CD4-positive, alpha-beta T cell (primary cell): ENCODE data around the gene TUFM. TPM values are rescaled to one million over a fixed set of nuclear protein-coding genes. Genes with fewer than 3 reads are reported as not detected.

Source experiments
- ATAC-seq: fragments of 200-7000 bp; cut with Tn5 transposase; one replicate; pipeline ENCODE4 v1.10.0; 2022; ENCODE audit warnings: mild to moderate bottlenecking; ENCODE audit not compliant: poor library complexity
- CTCF ChIA-PET: fragments of 350-600 bp; sonication (Branson Sonifier 250); formaldehyde crosslinking; loops from one replicate; lab custom pipeline; 2021; ENCODE audit warnings: antibody characterized with exemption, inconsistent platforms; lab: Charles Lee
- POLR2A ChIA-PET: fragments of 350-600 bp; sonication (Branson Sonifier 250); formaldehyde crosslinking; loops from one replicate; lab custom pipeline; 2021; ENCODE audit warnings: antibody characterized with exemption, inconsistent platforms; lab: Charles Lee
- DNase-seq, 14 experiments: peaks; one replicate each; pipeline ENCODE4 v3.0.0-alpha.2; 2013 to 2020; ENCODE audit warnings: mixed read lengths in 2 of 14
- H3K27ac ChIP-seq, 2 donors: one replicate each; pipeline versions ENCODE4 v1.5.1 to v1.7.0; 2013; ENCODE audit warnings: low read length in 2 of 2, low read depth in 1 of 2, mild to moderate bottlenecking in 1 of 2
- H3K27me3 ChIP-seq, 2 experiments: 1 replicate in 1 of 2; 2 replicates in 1 of 2; pipeline versions ENCODE4 v1.6.1 to v1.7.0; 2013; ENCODE audit warnings: low read length in 2 of 2, control low read depth in 1 of 2, mild to moderate bottlenecking in 1 of 2, moderate library complexity in 1 of 2; ENCODE audit not compliant: insufficient read depth in 2 of 2, control insufficient read depth in 1 of 2
- H3K36me3 ChIP-seq: one replicate; pipeline ENCODE4 v1.6.1; 2013; ENCODE audit warnings: low read length, control low read depth; ENCODE audit not compliant: insufficient read depth
- H3K4me1 ChIP-seq: one replicate; pipeline ENCODE4 v1.6.1; 2013; ENCODE audit warnings: low read length, control low read depth; ENCODE audit not compliant: insufficient read depth
- H3K4me3 ChIP-seq: one replicate; pipeline ENCODE4 v1.5.1; 2013; ENCODE audit warnings: mild to moderate bottlenecking, low read length, moderate library complexity
- H3K9me3 ChIP-seq, 2 experiments: 1 replicate in 1 of 2; 2 replicates in 1 of 2; pipeline versions ENCODE4 v1.6.1 to v1.7.0; 2013; ENCODE audit warnings: low read length in 2 of 2, mild to moderate bottlenecking in 2 of 2, control low read depth in 1 of 2, moderate library complexity in 1 of 2; ENCODE audit not compliant: control insufficient read depth in 1 of 2, insufficient read depth in 1 of 2
- H3K27ac Mint-ChIP-seq: one replicate; pipeline ENCODE4 v1.8.0; 2020; ENCODE audit warnings: mixed read lengths
- H3K27me3 Mint-ChIP-seq: one replicate; pipeline ENCODE4 v1.8.0; 2021; ENCODE audit warnings: mixed read lengths
- H3K36me3 Mint-ChIP-seq: one replicate; pipeline ENCODE4 v1.8.0; 2021; ENCODE audit warnings: low read depth, mixed read lengths
- H3K4me1 Mint-ChIP-seq: one replicate; pipeline ENCODE4 v1.8.0; 2021; ENCODE audit warnings: low read depth, mixed read lengths
- H3K4me3 Mint-ChIP-seq: one replicate; pipeline ENCODE4 v1.8.0; 2020; ENCODE audit warnings: mild to moderate bottlenecking, mixed read lengths
- H3K9me3 Mint-ChIP-seq: one replicate; pipeline ENCODE4 v1.8.0; 2020; ENCODE audit warnings: mixed read lengths
- intact Hi-C, 2 experiments: fragments of 100-400 bp; cut with DNase I in 1 of 2; cut with micrococcal nuclease in 1 of 2; formaldehyde crosslinking; loops; one replicate each; pipeline versions ENCODE4 v1.15.1 to v1.9.0; 2023 to 2025; cut with DNase I, micrococcal nuclease
- total RNA-seq, 174 experiments: library from RNA in 2 of 174; stranded (reverse) in 2 of 174; gene quantifications; one replicate each; pipeline ENCODE4 v1.2.3 and lab custom pipeline; 2021 to 2026
- TF ChIP-seq, protein P1 (sequence below): fragments of 200-600 bp; IDR thresholded peaks from one replicate; pipeline ENCODE4 v1.8.0; 2022; ENCODE audit warnings: antibody characterized with exemption, mild to moderate bottlenecking

The TUFM gene
- total RNA-seq, 2 experiments from 2014 or later: 102 to 103 TPM

DNA sequence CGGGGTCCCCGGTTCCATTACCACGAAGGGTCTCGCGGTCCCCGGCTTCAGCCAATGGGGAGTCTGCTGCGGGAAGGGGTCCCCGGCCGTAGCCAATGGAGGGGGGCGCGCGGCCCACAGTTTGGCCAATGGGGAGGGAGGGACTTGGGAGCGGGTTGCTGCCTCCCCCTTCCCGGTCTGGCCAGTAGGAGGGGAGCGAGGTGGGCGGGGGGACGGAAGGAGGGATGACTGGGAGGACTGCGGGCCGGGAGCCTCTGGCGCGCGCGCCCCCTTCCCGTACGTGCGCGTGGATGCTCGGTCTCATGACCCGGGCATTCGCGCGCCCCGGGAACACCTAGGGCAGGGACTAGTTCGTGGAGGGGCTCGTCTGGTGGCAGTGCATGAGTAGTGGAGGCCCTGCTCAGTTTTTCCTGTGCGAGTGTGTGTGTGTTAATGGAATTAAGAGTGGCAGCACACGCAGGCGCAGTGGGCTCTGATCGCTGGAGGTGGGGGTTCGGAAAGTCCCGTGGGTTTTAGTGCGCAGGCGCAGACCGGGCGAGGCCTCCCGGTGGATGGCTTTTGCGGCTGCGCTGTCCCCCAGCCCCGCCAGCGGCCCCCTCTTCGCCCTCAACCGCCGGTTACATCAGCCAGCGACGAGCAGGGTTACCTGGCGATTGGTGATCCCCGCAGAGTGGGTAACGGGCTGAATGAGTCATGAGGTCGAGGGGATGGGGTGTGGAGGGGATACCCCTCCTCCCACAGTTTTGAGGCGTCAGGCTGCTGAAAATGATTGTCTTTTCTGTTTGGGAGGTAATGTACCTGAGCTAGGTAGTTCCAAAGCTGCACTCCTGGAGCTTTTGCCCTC is 22.1 kb downstream of the TUFM start:
- intact Hi-C loops: loop anchor here (1.0 to 10.0 kb wide), 5 partner anchors 22 to 1171 kb away; partner anchors contain the start of genes TUFM (in 2 of the 2), HIRIP3 (in 1 of the 2), INO80E (in 1 of the 2) and RABEP2 (in 1 of the 2)
- Histone ChIP-seq H3K4me1 (peaks cover 31% of the 10 kb centered on the region), H3K27ac (peak overlapping the region; percentile 95 to 98), H3K36me3 (peaks cover 45% of the 10 kb centered on the region), H3K9me3 (no peaks in the 10 kb centered on the region), H3K4me3 (peak overlapping the region; percentile 90), H3K27me3 (no peaks in the 10 kb centered on the region)
- TF ChIP-seq, protein P1, sequence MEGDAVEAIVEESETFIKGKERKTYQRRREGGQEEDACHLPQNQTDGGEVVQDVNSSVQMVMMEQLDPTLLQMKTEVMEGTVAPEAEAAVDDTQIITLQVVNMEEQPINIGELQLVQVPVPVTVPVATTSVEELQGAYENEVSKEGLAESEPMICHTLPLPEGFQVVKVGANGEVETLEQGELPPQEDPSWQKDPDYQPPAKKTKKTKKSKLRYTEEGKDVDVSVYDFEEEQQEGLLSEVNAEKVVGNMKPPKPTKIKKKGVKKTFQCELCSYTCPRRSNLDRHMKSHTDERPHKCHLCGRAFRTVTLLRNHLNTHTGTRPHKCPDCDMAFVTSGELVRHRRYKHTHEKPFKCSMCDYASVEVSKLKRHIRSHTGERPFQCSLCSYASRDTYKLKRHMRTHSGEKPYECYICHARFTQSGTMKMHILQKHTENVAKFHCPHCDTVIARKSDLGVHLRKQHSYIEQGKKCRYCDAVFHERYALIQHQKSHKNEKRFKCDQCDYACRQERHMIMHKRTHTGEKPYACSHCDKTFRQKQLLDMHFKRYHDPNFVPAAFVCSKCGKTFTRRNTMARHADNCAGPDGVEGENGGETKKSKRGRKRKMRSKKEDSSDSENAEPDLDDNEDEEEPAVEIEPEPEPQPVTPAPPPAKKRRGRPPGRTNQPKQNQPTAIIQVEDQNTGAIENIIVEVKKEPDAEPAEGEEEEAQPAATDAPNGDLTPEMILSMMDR: peak; percentile 13
- H3K4me1 Mint-ChIP-seq: peaks cover 50% of the 10 kb centered on the region
- H3K27me3 Mint-ChIP-seq: no peaks in the 10 kb centered on the region
- DNase-seq: peak; percentile 88 to 98 (median 94)
- H3K27ac Mint-ChIP-seq: peak overlapping the region; percentile 99
- CTCF ChIA-PET: interaction anchor here (0.6 kb wide), 1 partner anchor 39 kb away, joined by 3 read pairs; no protein-coding TSS in a partner anchor
- H3K4me3 Mint-ChIP-seq: peak overlapping the region; percentile 100
- peaks cover 59% of the 10 kb centered on the region for H3K36me3 Mint-ChIP-seq
- ATAC-seq: peak; percentile 60
- H3K9me3 Mint-ChIP-seq: no peaks in the 10 kb centered on the region
- POLR2A ChIA-PET: interaction anchor here (0.6 to 4.4 kb wide), 10 partner anchors 8 to 332 kb away, joined by 3 to 85 read pairs (median 6); partner anchors contain the start of genes CLN3, LAT, NFATC2IP and RABEP2

DNA sequence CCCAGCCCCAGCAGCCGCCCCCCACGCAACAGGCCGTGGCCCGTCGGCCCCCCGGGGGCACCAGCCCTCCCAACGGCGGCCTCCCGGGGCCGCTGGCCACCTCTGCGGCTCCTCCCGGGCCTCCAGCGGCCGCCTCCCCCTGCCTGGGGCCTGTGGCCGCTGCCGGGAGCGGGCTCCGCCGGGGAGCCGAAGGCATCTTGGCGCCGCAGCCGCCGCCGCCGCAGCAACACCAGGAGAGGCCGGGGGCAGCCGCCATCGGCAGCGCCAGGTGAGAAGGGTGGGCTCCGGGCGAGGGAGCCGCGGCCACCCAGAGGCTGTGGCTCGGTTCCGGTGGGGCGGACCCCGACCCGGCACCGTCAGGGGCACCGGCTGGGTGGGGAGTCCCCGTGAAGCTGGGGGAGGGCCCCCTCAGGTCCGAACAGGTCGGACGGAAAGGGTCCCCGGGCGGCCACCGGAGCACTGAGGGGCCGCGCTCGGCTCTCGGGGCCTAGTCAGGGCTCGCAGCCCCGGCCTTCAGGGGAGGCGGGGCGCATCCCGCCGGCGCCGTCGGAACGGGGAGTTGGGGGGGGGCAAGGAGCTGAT is 22.8 kb downstream of the TUFM start:
- Mint-ChIP-seq H3K27ac (peak overlapping the region; percentile 99), H3K4me1 (peaks cover 50% of the 10 kb centered on the region), H3K9me3 (no peaks in the 10 kb centered on the region), H3K4me3 (peak overlapping the region; percentile 100), H3K27me3 (no peaks in the 10 kb centered on the region), H3K36me3 (peaks cover 52% of the 10 kb centered on the region)
- CTCF ChIA-PET: interaction anchor here (0.6 kb wide), 1 partner anchor 40 kb away, joined by 3 read pairs; no protein-coding TSS in a partner anchor
- no peaks in the 10 kb centered on the region for H3K9me3 ChIP-seq
- TF ChIP-seq, protein P1: no peak
- H3K27ac ChIP-seq: peak overlapping the region; percentile 95 to 98
- peaks cover 31% of the 10 kb centered on the region for H3K4me1 ChIP-seq
- H3K27me3 ChIP-seq: no peaks in the 10 kb centered on the region
- DNase-seq (peak in 4 of 14 experiments; percentile 21 to 67 (median 30)), ATAC-seq (peak; percentile 4)
- peak overlapping the region; percentile 90 for H3K4me3 ChIP-seq
- POLR2A ChIA-PET: interaction anchor here (0.7 to 4.4 kb wide), 22 partner anchors 9 to 1242 kb away, joined by 3 to 85 read pairs (median 5); partner anchors contain the start of genes ALDOA, APOBR, CLN3 and LAT
- H3K36me3 ChIP-seq: peaks cover 38% of the 10 kb centered on the region
- intact Hi-C loops: loop anchor here in 1 of 2 experiments (1.0 to 10.0 kb wide), 3 partner anchors 40 to 1171 kb away; partner anchors contain the start of genes HIRIP3, INO80E, RABEP2 and SH2B1
